H9 (cell line): Measurements from ENCODE around the gene ALDH1B1. TPM values are rescaled to one million over a fixed set of nuclear protein-coding genes. Genes with fewer than 3 reads are reported as not detected.

Source experiments
- DNase-seq: peaks from one replicate; pipeline ENCODE4 v3.0.0-alpha.2; 2017
- H2AFZ ChIP-seq: one replicate; pipeline ENCODE4 v1.6.1; 2013; ENCODE audit warnings: mild to moderate bottlenecking, low read length, control low read depth, moderate library complexity
- H2AK5ac ChIP-seq: 2 replicates; pipeline ENCODE4 v1.6.1; 2013; ENCODE audit warnings: low read length, control low read depth, mixed read lengths; ENCODE audit not compliant: insufficient read length
- H2BK120ac ChIP-seq: one replicate; pipeline ENCODE4 v1.6.1; 2013; ENCODE audit warnings: low read depth, mild to moderate bottlenecking, low read length, control low read depth, inconsistent platforms; ENCODE audit not compliant: poor library complexity, severe bottlenecking
- H2BK12ac ChIP-seq: 2 replicates; pipeline ENCODE4 v1.6.1; 2013; ENCODE audit warnings: low read length, control low read depth, mixed read lengths, low read depth; ENCODE audit not compliant: insufficient read length
- H2BK15ac ChIP-seq: 2 replicates; pipeline ENCODE4 v1.6.1; 2013; ENCODE audit warnings: low read depth, low read length, control low read depth
- H2BK20ac ChIP-seq: one replicate; pipeline ENCODE4 v1.6.1; 2013; ENCODE audit warnings: low read depth, mild to moderate bottlenecking, low read length, control low read depth, inconsistent platforms; ENCODE audit not compliant: poor library complexity, severe bottlenecking
- H2BK5ac ChIP-seq: 2 replicates; pipeline ENCODE4 v1.6.1; 2013; ENCODE audit warnings: low read length, control low read depth, mixed read lengths; ENCODE audit not compliant: insufficient read length
- H3K14ac ChIP-seq: 2 replicates; pipeline ENCODE4 v1.6.1; 2013; ENCODE audit warnings: low read length, control low read depth; ENCODE audit not compliant: insufficient read depth
- H3K18ac ChIP-seq: 2 replicates; pipeline ENCODE4 v1.6.1; 2013; ENCODE audit warnings: low read depth, mild to moderate bottlenecking, mixed read lengths, low read length, control low read depth; ENCODE audit not compliant: insufficient read length
- H3K23ac ChIP-seq: 2 replicates; pipeline ENCODE4 v1.6.1; 2013; ENCODE audit warnings: low read length, control low read depth, mixed read lengths, low read depth; ENCODE audit not compliant: insufficient read length
- H3K23me2 ChIP-seq: 2 replicates; pipeline ENCODE4 v1.6.1; 2013; ENCODE audit warnings: low read depth, mild to moderate bottlenecking, mixed read lengths, low read length, control low read depth; ENCODE audit not compliant: insufficient read length, poor library complexity, severe bottlenecking
- H3K27ac ChIP-seq: 2 replicates; pipeline ENCODE4 v1.5.1; 2013; ENCODE audit warnings: low read length, control low read depth, mixed read lengths, low read depth; ENCODE audit not compliant: insufficient read length
- H3K27me3 ChIP-seq: 2 replicates; pipeline ENCODE4 v1.6.1; 2013; ENCODE audit warnings: low read length, control low read depth, inconsistent platforms; ENCODE audit not compliant: insufficient read depth
- H3K4ac ChIP-seq: 2 replicates; pipeline ENCODE4 v1.6.1; 2013; ENCODE audit warnings: low read depth, mild to moderate bottlenecking, control low read depth, inconsistent platforms, low read length, moderate library complexity
- H3K4me1 ChIP-seq: 2 replicates; pipeline ENCODE4 v1.6.1; 2013; ENCODE audit warnings: low read length, control low read depth, inconsistent platforms; ENCODE audit not compliant: insufficient read depth
- H3K4me2 ChIP-seq: 2 replicates; pipeline ENCODE4 v1.6.1; 2013; ENCODE audit warnings: low read length, control low read depth, mixed read lengths; ENCODE audit not compliant: insufficient read length, insufficient read depth
- H3K56ac ChIP-seq: 2 replicates; pipeline ENCODE4 v1.6.1; 2013; ENCODE audit warnings: low read depth, mild to moderate bottlenecking, mixed read lengths, low read length, control low read depth; ENCODE audit not compliant: insufficient read length
- H3K79me1 ChIP-seq: 2 replicates; pipeline ENCODE4 v1.6.1; 2013; ENCODE audit warnings: low read depth, mild to moderate bottlenecking, moderate library complexity, low read length, control low read depth, inconsistent platforms; ENCODE audit not compliant: insufficient read depth, poor library complexity, severe bottlenecking
- H3K79me2 ChIP-seq: 2 replicates; pipeline ENCODE4 v1.6.1; 2013; ENCODE audit warnings: low read length, control low read depth, inconsistent platforms; ENCODE audit not compliant: insufficient read depth
- H3K9ac ChIP-seq: 2 replicates; pipeline ENCODE4 v1.6.1; 2013; ENCODE audit warnings: low read length, control low read depth, mixed read lengths; ENCODE audit not compliant: insufficient read length; ENCODE audit errors: extremely low read depth
- H3K9me3 ChIP-seq: one replicate; pipeline ENCODE4 v1.6.1; 2013; ENCODE audit warnings: low read depth, low read length, inconsistent platforms; ENCODE audit not compliant: control insufficient read depth
- H3T11ph ChIP-seq: one replicate; pipeline ENCODE4 v1.6.1; 2013; ENCODE audit warnings: mild to moderate bottlenecking, low read length, control low read depth, inconsistent platforms
- H4K20me1 ChIP-seq: one replicate; pipeline ENCODE4 v1.6.1; 2013; ENCODE audit not compliant: control insufficient read depth, insufficient read length, insufficient read depth
- H4K5ac ChIP-seq: 2 replicates; pipeline ENCODE4 v1.6.1; 2013; ENCODE audit warnings: low read depth, mild to moderate bottlenecking, mixed read lengths, low read length, control low read depth; ENCODE audit not compliant: insufficient read length
- H4K8ac ChIP-seq: replicated peaks from 2 replicates; pipeline ENCODE4 v1.6.1; 2013; ENCODE audit warnings: low read length, control low read depth, mixed read lengths, low read depth; ENCODE audit not compliant: insufficient read length
- H4K91ac ChIP-seq: 2 replicates; pipeline ENCODE4 v1.6.1; 2013; ENCODE audit warnings: low read depth, mild to moderate bottlenecking, moderate library complexity, mixed read lengths, low read length, control low read depth; ENCODE audit not compliant: insufficient read length
- H3K27ac Mint-ChIP-seq, 3 experiments: 2 replicates in 2 of 3; 3 replicates in 1 of 3; pipeline ENCODE4 v1.8.0; 2020 to 2021; ENCODE audit warnings: mixed read lengths in 3 of 3, mild to moderate bottlenecking in 1 of 3, moderate library complexity in 1 of 3
- H3K27me3 Mint-ChIP-seq: 2 replicates; pipeline ENCODE4 v1.8.0; 2021; ENCODE audit warnings: low read depth, mild to moderate bottlenecking, moderate library complexity, mixed read lengths
- H3K36me3 Mint-ChIP-seq, 3 experiments: 2 replicates in 2 of 3; 3 replicates in 1 of 3; pipeline ENCODE4 v1.8.0; 2020 to 2021; ENCODE audit warnings: low read depth in 3 of 3, mixed read lengths in 3 of 3; ENCODE audit not compliant: insufficient read depth in 1 of 3
- H3K4me1 Mint-ChIP-seq, 2 experiments: 2 replicates each; pipeline ENCODE4 v1.8.0; 2020; ENCODE audit warnings: mixed read lengths in 2 of 2
- H3K4me3 Mint-ChIP-seq, 2 experiments: 2 replicates in 1 of 2; 3 replicates in 1 of 2; pipeline ENCODE4 v1.8.0; 2020 to 2021; ENCODE audit warnings: mild to moderate bottlenecking in 2 of 2, mixed read lengths in 2 of 2, moderate library complexity in 1 of 2
- H3K9me3 Mint-ChIP-seq, 2 experiments: 2 replicates in 1 of 2; 3 replicates in 1 of 2; pipeline ENCODE4 v1.8.0; 2020; ENCODE audit warnings: mild to moderate bottlenecking in 2 of 2, mixed read lengths in 2 of 2, moderate library complexity in 1 of 2
- CTCF ChIP-seq: fragments of 200-600 bp; sonication (generic); conservative IDR thresholded peaks from 3 replicates; pipeline ENCODE4 v1.8.0; 2021; ENCODE audit warnings: antibody characterized with exemption, mild to moderate bottlenecking
- WGBS: extraction: QIAGEN DNeasy Blood & Tissue Kit; methylation state at CpG from one replicate; pipeline ENCODE4 v1.1.7; 2013; ENCODE audit warnings: missing lambda C conversion rate, low lambda C conversion rate, mixed read lengths; ENCODE audit not compliant: insufficient read length; ENCODE audit errors: extremely low coverage; 5-methylcytosine and 5-hydroxymethylcytosine counted together
- total RNA-seq: library from RNA; stranded (reverse); gene quantifications from 2 replicates; pipeline ENCODE4 v1.2.1, GENCODE V29; 2021

ALDH1B1 gene
- total RNA-seq, 1 experiment from 2014 or later, result 49.6 TPM

- H2BK20ac ChIP-seq, result no peak overlapping the region
Measured at GRCh38 chr9:38406476-38407186, 14.1 kb downstream of the ALDH1B1 start.

More at GRCh38 chr9:38406476-38407186, 14.1 kb downstream of the ALDH1B1 start:
- Histone ChIP-seq H3K9me3 (no peaks in the 10 kb centered on the region), H2BK120ac (no peak overlapping the region), H3K79me2 (no peaks in the 10 kb centered on the region), H3K56ac (no peak overlapping the region), H3T11ph (no peak overlapping the region), H4K91ac (no peak overlapping the region), H3K14ac (no peak overlapping the region), H2BK15ac (no peak overlapping the region), H3K9ac (no peak overlapping the region), H2BK12ac (no peak overlapping the region), H3K4ac (no peak overlapping the region), H4K8ac (no peak overlapping the region), H3K23ac (no peak overlapping the region), H2BK5ac (no peak overlapping the region), H3K27me3 (no peaks in the 10 kb centered on the region), H3K18ac (no peak overlapping the region), H3K4me1 (no peaks in the 10 kb centered on the region), H2AFZ (no peak overlapping the region), H3K23me2 (no peaks in the 10 kb centered on the region), H3K4me2 (no peak overlapping the region), H4K20me1 (no peaks in the 10 kb centered on the region), H3K79me1 (no peaks in the 10 kb centered on the region), H2AK5ac (no peak overlapping the region), H3K27ac (no peak overlapping the region), H4K5ac (no peak overlapping the region)
- peaks cover 5% of the 10 kb centered on the region for H3K27me3 Mint-ChIP-seq
- peaks cover 4 to 5% of the 10 kb centered on the region in 2 experiments; a peak in 3 of 4 replicates for H3K4me1 Mint-ChIP-seq
- WGBS, result no CpG with 5 or more reads among the region's 9 CpGs
- no peak overlapping the region for H3K4me3 Mint-ChIP-seq
- TF ChIP-seq CTCF, result no peak
- peaks cover 0 to 10% (median 0%) of the 10 kb centered on the region in 3 experiments; a peak in 3 of 7 replicates for H3K36me3 Mint-ChIP-seq
- H3K27ac Mint-ChIP-seq, result no peak overlapping the region
- H3K9me3 Mint-ChIP-seq, result no peaks in the 10 kb centered on the region; a peak in 1 of 5 replicates
- no peak for DNase-seq
